NCI-H1930 (cell line): Measurements from ENCODE around the gene FAM13B.
"Not testable (repeated sequence)": the region's sequence is repeated elsewhere in the genome, so short reads cannot be mapped to it uniquely, and the experiment has no call there.

Experiments used
- DNase-seq, 2 experiments: peaks; one replicate each; lab custom pipeline; 2025; lab: John Stamatoyannopoulos, UW

The FAM13B gene

GRCh38 chr5:138035605-138036537 lies 3.0 kb upstream of the FAM13B start:
- peak; percentile 52 to 70 for DNase-seq

GRCh38 chr5:138033907-138034306 lies 1.0 kb upstream of the FAM13B start:
- no peak for DNase-seq

GRCh38 chr5:138033386-138033808 lies 518 bp upstream of the FAM13B start:
- DNase-seq = no peak

GRCh38 chr5:138032028-138032571 lies 779 bp downstream of the FAM13B start:
- DNase-seq = no peak

GRCh38 chr5:138029944-138030343 lies 2.9 kb downstream of the FAM13B start:
- no peak for DNase-seq

- no peak for DNase-seq
These were observed 3.4 kb downstream of the FAM13B start for GRCh38 chr5:138029501-138029900.

GRCh38 chr5:138028971-138029365 lies 3.9 kb downstream of the FAM13B start:
- DNase-seq = no peak

- not testable (repeated sequence) for DNase-seq
These were observed 4.5 kb downstream of the FAM13B start for GRCh38 chr5:138028262-138028970.

- not testable (repeated sequence) for DNase-seq
These were observed 6.1 kb downstream of the FAM13B start for GRCh38 chr5:138026793-138027192.

GRCh38 chr5:138025285-138025684 lies 7.6 kb downstream of the FAM13B start:
- DNase-seq = no peak

GRCh38 chr5:138024117-138024516 lies 8.8 kb downstream of the FAM13B start:
- no peak for DNase-seq

- no peak for DNase-seq
These were observed 10.0 kb downstream of the FAM13B start for GRCh38 chr5:138022912-138023311.

GRCh38 chr5:138021771-138022170 lies 11.1 kb downstream of the FAM13B start:
- no peak for DNase-seq

GRCh38 chr5:138018849-138019248 lies 14.0 kb downstream of the FAM13B start:
- no peak for DNase-seq

- no peak for DNase-seq
These were observed 17.0 kb downstream of the FAM13B start for GRCh38 chr5:138015916-138016315.

GRCh38 chr5:138011991-138012390 lies 20.9 kb downstream of the FAM13B start:
- DNase-seq = no peak

- DNase-seq = no peak
These were observed 32.7 kb downstream of the FAM13B start for GRCh38 chr5:138000102-138000723.

GRCh38 chr5:137997726-137998213 lies 35.1 kb downstream of the FAM13B start:
- no peak for DNase-seq

GRCh38 chr5:137995749-137996128 lies 37.1 kb downstream of the FAM13B start:
- DNase-seq = no peak

- no peak for DNase-seq
These were observed 37.7 kb downstream of the FAM13B start for GRCh38 chr5:137995077-137995748.

- DNase-seq = no peak
These were observed 38.3 kb downstream of the FAM13B start for GRCh38 chr5:137994556-137994955.

GRCh38 chr5:137989419-137989818 lies 43.5 kb downstream of the FAM13B start:
- DNase-seq = no peak
